GM10266 (cell line): Measurements from ENCODE around the gene DNAJC27.
A peak's percentile ranks its signal among the peaks of the same experiment; 100 is the strongest.

ENCODE experiments used
- DNase-seq: peaks from one replicate; pipeline ENCODE4 v3.0.0; 2012; ENCODE audit errors: extremely low spot score
- TF ChIP-seq, protein P1 (sequence below): IDR thresholded peaks from 2 replicates; pipeline ENCODE4 v1.5.1; 2012; ENCODE audit warnings: mild to moderate bottlenecking, low read depth; ENCODE audit not compliant: control insufficient read depth, insufficient read depth; ENCODE audit errors: missing control alignments

Gene DNAJC27

DNA sequence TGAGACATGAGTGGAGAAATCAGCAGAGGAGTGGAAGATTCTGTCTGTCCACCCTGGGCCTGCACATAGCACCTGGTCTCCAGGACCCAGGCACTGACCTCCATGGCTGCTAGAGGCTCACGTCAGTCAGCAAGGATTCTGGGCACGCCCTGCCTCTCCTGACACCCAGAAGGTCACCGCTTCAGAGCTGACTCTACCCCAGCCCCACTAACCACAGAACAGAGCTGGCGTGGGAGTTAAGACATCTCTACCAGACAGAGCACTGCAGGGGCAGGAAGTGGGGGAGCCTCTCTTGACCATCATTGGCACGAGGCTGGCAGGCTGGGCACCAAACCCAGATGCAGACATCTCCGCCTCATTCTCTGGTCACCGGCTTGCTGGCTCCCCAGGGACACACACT lies 54.7 kb downstream of the DNAJC27 start:
- peak; percentile 67 for DNase-seq
- TF ChIP-seq, protein P1, sequence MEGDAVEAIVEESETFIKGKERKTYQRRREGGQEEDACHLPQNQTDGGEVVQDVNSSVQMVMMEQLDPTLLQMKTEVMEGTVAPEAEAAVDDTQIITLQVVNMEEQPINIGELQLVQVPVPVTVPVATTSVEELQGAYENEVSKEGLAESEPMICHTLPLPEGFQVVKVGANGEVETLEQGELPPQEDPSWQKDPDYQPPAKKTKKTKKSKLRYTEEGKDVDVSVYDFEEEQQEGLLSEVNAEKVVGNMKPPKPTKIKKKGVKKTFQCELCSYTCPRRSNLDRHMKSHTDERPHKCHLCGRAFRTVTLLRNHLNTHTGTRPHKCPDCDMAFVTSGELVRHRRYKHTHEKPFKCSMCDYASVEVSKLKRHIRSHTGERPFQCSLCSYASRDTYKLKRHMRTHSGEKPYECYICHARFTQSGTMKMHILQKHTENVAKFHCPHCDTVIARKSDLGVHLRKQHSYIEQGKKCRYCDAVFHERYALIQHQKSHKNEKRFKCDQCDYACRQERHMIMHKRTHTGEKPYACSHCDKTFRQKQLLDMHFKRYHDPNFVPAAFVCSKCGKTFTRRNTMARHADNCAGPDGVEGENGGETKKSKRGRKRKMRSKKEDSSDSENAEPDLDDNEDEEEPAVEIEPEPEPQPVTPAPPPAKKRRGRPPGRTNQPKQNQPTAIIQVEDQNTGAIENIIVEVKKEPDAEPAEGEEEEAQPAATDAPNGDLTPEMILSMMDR, result no peak

DNA sequence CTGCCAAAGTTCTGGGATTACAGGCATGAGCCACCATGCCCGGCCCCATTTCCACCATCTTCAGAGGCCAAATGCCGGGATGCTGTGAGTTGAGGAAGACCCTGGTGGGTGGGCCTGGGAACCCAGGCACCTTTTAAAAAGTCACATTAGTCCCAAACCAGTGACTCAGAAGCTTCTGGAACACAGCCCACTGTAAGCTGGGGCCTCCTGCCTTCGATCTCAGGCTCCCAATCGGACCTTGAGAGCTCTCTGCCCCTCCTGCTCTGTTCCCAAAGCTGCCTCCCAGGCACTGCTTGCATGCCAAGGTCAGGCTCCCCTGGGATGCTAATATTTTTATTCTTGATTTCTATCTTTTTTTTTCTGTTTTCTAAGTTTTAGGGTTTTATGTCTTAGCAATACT lies 56.0 kb downstream of the DNAJC27 start:
- no peak for DNase-seq
- TF ChIP-seq, protein P1, result no peak

DNA sequence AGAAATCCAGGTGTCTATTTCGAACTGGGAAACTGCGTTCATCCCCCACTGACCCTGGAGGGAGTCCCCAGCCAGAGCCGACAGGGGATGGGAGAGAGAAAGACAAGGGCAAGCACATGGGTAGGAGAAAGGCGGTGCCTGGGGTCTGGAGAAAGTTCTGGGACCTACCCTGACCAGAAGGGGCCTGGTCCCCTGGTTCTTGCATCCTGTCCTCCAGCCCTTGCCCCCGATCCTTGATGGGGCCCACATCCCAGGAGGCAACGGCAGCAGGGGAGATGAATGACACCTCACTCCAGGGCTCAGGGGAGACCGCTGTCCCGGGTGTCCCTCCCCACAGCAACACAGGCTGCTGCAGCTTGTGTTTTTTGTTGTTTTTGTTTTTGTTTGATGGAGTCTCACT lies 56.6 kb downstream of the DNAJC27 start:
- no peak for DNase-seq
- TF ChIP-seq, protein P1, result no peak

DNA sequence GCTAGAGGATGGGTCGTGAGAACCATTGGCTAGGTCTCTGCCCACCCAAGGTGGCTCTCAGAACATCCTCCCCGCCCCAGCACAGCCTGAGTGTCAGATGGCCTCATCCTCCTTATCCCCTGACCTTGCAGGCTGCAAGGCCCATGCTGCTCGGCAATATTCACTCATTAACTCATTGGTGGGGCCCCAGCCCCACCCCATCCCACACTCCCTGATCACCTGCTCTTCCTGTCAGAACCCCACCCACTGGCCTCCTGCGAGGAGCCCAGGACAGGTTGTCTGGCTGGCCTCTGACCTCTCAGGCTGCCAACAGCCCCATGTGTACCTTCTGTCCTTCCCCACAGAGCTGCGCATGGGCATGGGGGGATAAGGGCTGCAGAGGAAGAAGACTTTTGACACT lies 57.0 kb downstream of the DNAJC27 start:
- no peak for DNase-seq
- TF ChIP-seq, protein P1, result no peak

DNA sequence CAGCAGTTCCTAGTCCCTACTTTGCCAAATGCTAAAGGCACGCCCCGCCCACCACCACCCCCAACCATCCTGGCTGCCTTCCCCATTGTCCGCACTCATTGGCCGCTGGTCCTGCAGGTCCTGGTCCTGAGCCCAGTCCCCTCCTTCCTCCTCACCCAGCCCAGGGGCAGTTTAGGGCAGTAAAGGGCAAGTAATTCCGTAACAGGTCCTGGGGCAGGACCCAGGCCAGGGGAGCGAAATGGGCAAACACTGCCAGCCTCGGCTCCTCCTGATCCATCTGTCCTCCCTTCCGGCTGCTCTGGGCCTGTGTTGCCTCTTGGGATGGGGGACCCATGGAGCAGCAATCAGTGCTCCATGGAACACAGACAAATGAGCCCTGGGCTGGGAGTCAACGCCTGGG lies 57.8 kb downstream of the DNAJC27 start:
- TF ChIP-seq, protein P1, result no peak
- DNase-seq, result no peak

DNA sequence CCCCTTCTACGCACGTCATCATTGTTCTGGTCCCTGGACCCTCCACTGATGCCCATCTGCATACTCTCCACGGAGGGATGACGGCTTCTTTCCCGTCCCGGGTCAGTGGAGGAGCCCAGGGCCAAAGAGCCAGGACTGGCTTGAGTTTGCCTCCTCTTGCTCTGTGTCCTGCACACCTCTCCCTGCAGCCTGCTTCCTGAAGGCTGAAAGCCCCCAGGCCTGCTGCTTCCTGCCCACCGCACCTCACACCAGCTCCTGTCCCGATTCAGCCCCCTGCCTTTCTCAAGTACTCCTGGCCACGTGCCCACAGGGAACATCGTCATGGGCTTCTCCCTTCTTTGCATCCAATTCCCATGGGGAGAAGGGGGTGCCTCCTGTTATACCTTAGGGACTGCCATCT lies 58.8 kb downstream of the DNAJC27 start:
- DNase-seq, result no peak
- TF ChIP-seq, protein P1, result no peak

DNA sequence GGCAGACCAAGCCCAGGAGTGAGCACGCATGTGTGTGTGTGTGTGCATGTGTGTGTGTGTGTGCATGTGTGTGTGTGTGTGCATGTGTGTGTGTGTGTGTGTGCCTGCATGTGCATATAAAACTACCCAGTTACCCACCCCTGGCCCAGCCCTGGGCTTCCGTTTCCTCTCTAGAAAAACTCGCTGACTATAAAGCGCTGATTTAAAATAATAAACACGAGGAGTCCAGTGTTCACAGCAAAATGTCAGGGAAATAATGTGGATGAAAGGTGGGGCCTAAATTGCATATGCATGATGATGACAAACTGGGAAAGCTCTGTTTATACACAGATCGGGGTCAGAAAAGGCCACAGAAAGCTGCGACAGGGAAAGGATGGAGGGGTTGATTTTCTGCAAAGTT lies 59.2 kb downstream of the DNAJC27 start:
- TF ChIP-seq, protein P1, result no peak
- no peak for DNase-seq
